Muscle layer of colon (tissue), 2 donors: ENCODE data around the gene TOX2.

ENCODE experiments used
- H3K27ac ChIP-seq: one replicate; pipeline ENCODE4 v1.7.0; 2013; ENCODE audit warnings: low read depth, mild to moderate bottlenecking, low read length, moderate library complexity
- H3K27me3 ChIP-seq, 2 donors: one replicate each; pipeline ENCODE4 v1.7.0; 2013; ENCODE audit warnings: low read length in 2 of 2, mild to moderate bottlenecking in 2 of 2; ENCODE audit not compliant: insufficient read depth in 2 of 2, control insufficient read depth in 1 of 2
- H3K36me3 ChIP-seq: one replicate; pipeline ENCODE4 v1.7.0; 2013; ENCODE audit warnings: mild to moderate bottlenecking, low read length; ENCODE audit not compliant: insufficient read depth
- H3K4me1 ChIP-seq: one replicate; pipeline ENCODE4 v1.7.0; 2013; ENCODE audit warnings: mild to moderate bottlenecking, low read length; ENCODE audit not compliant: insufficient read depth
- H3K4me3 ChIP-seq, 2 donors: one replicate each; pipeline ENCODE4 v1.7.0; 2013; ENCODE audit warnings: low read length in 2 of 2, low read depth in 1 of 2, mild to moderate bottlenecking in 1 of 2, moderate library complexity in 1 of 2
- H3K9ac ChIP-seq: one replicate; pipeline ENCODE4 v1.7.0; 2013; ENCODE audit warnings: low read length
- H3K9me3 ChIP-seq: one replicate; pipeline ENCODE4 v1.7.0; 2013; ENCODE audit warnings: mild to moderate bottlenecking, low read length
- donor health status: abdominal sarcoma.
- donor health status: Adenocarcinoma of cecum.

Gene TOX2

GRCh38 chr20:44115181-44115580 is 200.5 kb downstream of the TOX2 start:
- Histone ChIP-seq H3K27ac (no peak overlapping the region), H3K4me1 (peaks cover 50% of the 10 kb centered on the region), H3K36me3 (peaks cover 26% of the 10 kb centered on the region), H3K9ac (no peak overlapping the region), H3K9me3 (no peaks in the 10 kb centered on the region), H3K27me3 (no peaks in the 10 kb centered on the region), H3K4me3 (no peak overlapping the region)

- Histone ChIP-seq H3K27me3 (no peaks in the 10 kb centered on the region), H3K27ac (no peak overlapping the region), H3K9me3 (no peaks in the 10 kb centered on the region), H3K4me3 (no peak overlapping the region), H3K9ac (no peak overlapping the region), H3K36me3 (peaks cover 26% of the 10 kb centered on the region), H3K4me1 (peaks cover 58% of the 10 kb centered on the region)
Observed at GRCh38 chr20:44115762-44116644, 201.4 kb downstream of the TOX2 start.

GRCh38 chr20:44117296-44118184 is 202.9 kb downstream of the TOX2 start:
- H3K27me3 ChIP-seq = no peaks in the 10 kb centered on the region
- no peaks in the 10 kb centered on the region for H3K9me3 ChIP-seq
- H3K4me3 ChIP-seq = no peak overlapping the region
- H3K27ac ChIP-seq = peak overlapping the region; percentile 41
- H3K36me3 ChIP-seq = peaks cover 26% of the 10 kb centered on the region
- no peak overlapping the region for H3K9ac ChIP-seq
- peaks cover 63% of the 10 kb centered on the region for H3K4me1 ChIP-seq

GRCh38 chr20:44118185-44119033 is 203.8 kb downstream of the TOX2 start:
- H3K9me3 ChIP-seq = no peaks in the 10 kb centered on the region
- H3K4me3 ChIP-seq = no peak overlapping the region
- H3K36me3 ChIP-seq = peaks cover 26% of the 10 kb centered on the region
- no peak overlapping the region for H3K27ac ChIP-seq
- no peak overlapping the region for H3K9ac ChIP-seq
- H3K27me3 ChIP-seq = no peaks in the 10 kb centered on the region
- H3K4me1 ChIP-seq = peaks cover 68% of the 10 kb centered on the region
